Chondrocyte (in vitro differentiated cells): Measurements from ENCODE around the gene KIF5A. TPM values are rescaled to one million over a fixed set of nuclear protein-coding genes. Genes with fewer than 3 reads are reported as not detected.

Experiments
- DNase-seq: peaks from one replicate; pipeline ENCODE4 v3.0.0; 2021; ENCODE audit warnings: mixed read lengths, low spot score
- H3K27ac Mint-ChIP-seq: one replicate; pipeline ENCODE4 v1.8.0; 2021; ENCODE audit warnings: mild to moderate bottlenecking, moderate library complexity, mixed read lengths; ENCODE audit not compliant: unreplicated experiment
- H3K27me3 Mint-ChIP-seq: 2 replicates; pipeline ENCODE4 v1.8.0; 2021; ENCODE audit warnings: low read depth, mixed read lengths
- H3K36me3 Mint-ChIP-seq: 2 replicates; pipeline ENCODE4 v1.8.0; 2021; ENCODE audit warnings: low read depth, mixed read lengths
- H3K4me1 Mint-ChIP-seq: 2 replicates; pipeline ENCODE4 v1.8.0; 2021; ENCODE audit warnings: low read depth, mild to moderate bottlenecking, mixed read lengths
- H3K4me3 Mint-ChIP-seq: one replicate; pipeline ENCODE4 v1.8.0; 2021; ENCODE audit warnings: mild to moderate bottlenecking, moderate library complexity, mixed read lengths; ENCODE audit not compliant: unreplicated experiment
- H3K9me3 Mint-ChIP-seq: 2 replicates; pipeline ENCODE4 v1.8.0; 2021; ENCODE audit warnings: low read depth, mixed read lengths
- CTCF ChIP-seq: fragments of 200-600 bp; sonication (generic); IDR thresholded peaks from 2 replicates; pipeline ENCODE4 v1.5.0; 2021; ENCODE audit warnings: antibody characterized with exemption, mild to moderate bottlenecking, moderate library complexity
- microRNA-seq: library from miRNA; unstranded; fragments of <30 nt; microRNA quantifications from one replicate; pipeline ENCODE4 v1.2.0, GENCODE V29; 2020; ENCODE audit warnings: borderline number of aligned reads
- total RNA-seq: library from RNA; stranded (reverse); gene quantifications from 3 replicates; pipeline ENCODE4 v1.2.1, GENCODE V29; 2021

Gene KIF5A
- total RNA-seq, 1 donor from 2014 or later = 3.5 TPM

- H3K27me3 Mint-ChIP-seq = peaks cover 5% of the 10 kb centered on the region
- DNase-seq = peak; percentile 94
- H3K36me3 Mint-ChIP-seq = peaks cover 5% of the 10 kb centered on the region
- no peaks in the 10 kb centered on the region for H3K9me3 Mint-ChIP-seq
- H3K27ac Mint-ChIP-seq = no peak within 1 kb of the TSS
- H3K4me1 Mint-ChIP-seq = peaks cover 13% of the 10 kb centered on the region
- H3K4me3 Mint-ChIP-seq = peak within 1 kb of the TSS; percentile 78
- TF ChIP-seq CTCF = peak; percentile 88
Measured at GRCh38 chr12:57632958-57633840, 83.4 kb downstream of the KIF5A start, which contains the start of gene B4GALNT1. Gene B4GALNT1, minus strand, starts transcription at chr12:57633201. Its CDS starts 1,069 bp downstream, at chr12:57632132.

Small RNA genes lying within 50 kb of the gene (microRNA-seq; reads per million reads assigned to microRNA genes)
- gene MIR616 = 2.2 reads per million
- gene MIR6758 = not detected

Other genes starting within 250 kb of the KIF5A start
- 43.4 to 61.8 TPM (median 46.5 TPM) in 3 replicates for gene R3HDM2, start 119.0 kb upstream of the KIF5A start, total RNA-seq
- not detected in 3 replicates for gene INHBC, start 115.3 kb upstream of the KIF5A start, total RNA-seq
- 0.77 to 8.5 TPM (median 8.4 TPM) in 3 replicates for gene INHBE, start 94.7 kb upstream of the KIF5A start, total RNA-seq
- gene GLI1, start 90.3 kb upstream of the KIF5A start, total RNA-seq = 6.2 to 8.3 TPM (median 6.8 TPM) in 3 replicates
- gene ARHGAP9, start 70.2 kb upstream of the KIF5A start, total RNA-seq = 2.9 to 3.1 TPM in 2 of 3 replicates, not detected in the other
- gene MARS1, start 62.0 kb upstream of the KIF5A start, total RNA-seq = 176 to 350 TPM (median 331 TPM) in 3 replicates
- 9.6 to 79.1 TPM (median 79.0 TPM) in 3 replicates for gene DDIT3, start 29.5 kb upstream of the KIF5A start, total RNA-seq
- 66.9 to 86.5 TPM (median 78.4 TPM) in 3 replicates for gene MBD6, start 27.2 kb upstream of the KIF5A start, total RNA-seq
- gene DCTN2, start 2.9 kb upstream of the KIF5A start, total RNA-seq = 104 to 117 TPM (median 112 TPM) in 3 replicates
- gene PIP4K2C, start 41.1 kb downstream of the KIF5A start, total RNA-seq = 27.9 to 33.1 TPM (median 30.5 TPM) in 3 replicates
- gene DTX3, start 54.8 kb downstream of the KIF5A start, total RNA-seq = 29.8 to 30.3 TPM (median 30.1 TPM) in 3 replicates
- 29.0 to 30.6 TPM (median 29.5 TPM) in 3 replicates for gene ARHGEF25, start 61.4 kb downstream of the KIF5A start, total RNA-seq
- 20.8 to 21.8 TPM (median 21.4 TPM) in 3 replicates for gene B4GALNT1, start 83.2 kb downstream of the KIF5A start, total RNA-seq
- 284 to 337 TPM (median 290 TPM) in 3 replicates for gene OS9, start 144.1 kb downstream of the KIF5A start, total RNA-seq
- gene AGAP2, start 188.7 kb downstream of the KIF5A start, total RNA-seq = 1.9 to 3.1 TPM (median 1.9 TPM) in 3 replicates
- gene TSPAN31, start 195.0 kb downstream of the KIF5A start, total RNA-seq = 21.2 to 29.3 TPM (median 21.5 TPM) in 3 replicates
- gene CDK4, start 202.3 kb downstream of the KIF5A start, total RNA-seq = 136 to 140 TPM (median 139 TPM) in 3 replicates
- 17.3 to 22.1 TPM (median 21.8 TPM) in 3 replicates for gene MARCHF9, start 205.1 kb downstream of the KIF5A start, total RNA-seq
- 2.1 to 3.2 TPM (median 2.3 TPM) in 3 replicates for gene CYP27B1, start 217.0 kb downstream of the KIF5A start, total RNA-seq
- gene METTL1, start 222.1 kb downstream of the KIF5A start, total RNA-seq = 25.2 to 33.6 TPM (median 26.8 TPM) in 3 replicates
- 13.0 to 14.8 TPM (median 13.6 TPM) in 3 replicates for gene EEF1AKMT3, start 222.6 kb downstream of the KIF5A start, total RNA-seq
- gene TSFM, start 232.7 kb downstream of the KIF5A start, total RNA-seq = 17.8 to 21.3 TPM (median 19.9 TPM) in 3 replicates